GM21723 (cell line): ENCODE measurements around the gene CEMIP.

ENCODE experiments used
- ATAC-seq: cut with Tn5 transposase; IDR thresholded peaks from one replicate; pipeline ENCODE4 v1.9.1; 2021; ENCODE audit warnings: mild to moderate bottlenecking, moderate library complexity; ENCODE audit not compliant: unreplicated experiment

The CEMIP gene

DNA sequence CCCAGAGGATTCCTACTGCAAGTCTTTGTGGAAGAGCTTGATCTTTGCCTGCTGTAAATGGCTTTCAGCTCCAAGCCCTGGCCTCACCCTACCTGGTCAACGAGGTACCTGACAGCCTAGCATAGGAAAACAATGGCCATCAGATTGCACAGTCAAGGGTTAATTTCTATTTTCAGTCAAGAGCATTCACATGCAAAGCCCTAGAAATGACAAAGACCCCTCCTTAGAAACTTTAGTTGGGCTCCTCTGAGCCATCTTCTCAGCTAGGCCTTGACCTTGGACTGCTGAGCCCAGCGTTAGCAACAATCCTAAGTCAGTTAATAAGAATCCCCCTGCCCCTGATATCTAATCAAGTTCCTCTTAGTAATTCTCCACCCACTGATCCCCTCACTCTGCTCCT is 192.0 kb downstream of the CEMIP start:
- ATAC-seq = no peak

GRCh38 chr15:80972276-80972675 is 193.1 kb downstream of the CEMIP start:
- no peak for ATAC-seq

DNA sequence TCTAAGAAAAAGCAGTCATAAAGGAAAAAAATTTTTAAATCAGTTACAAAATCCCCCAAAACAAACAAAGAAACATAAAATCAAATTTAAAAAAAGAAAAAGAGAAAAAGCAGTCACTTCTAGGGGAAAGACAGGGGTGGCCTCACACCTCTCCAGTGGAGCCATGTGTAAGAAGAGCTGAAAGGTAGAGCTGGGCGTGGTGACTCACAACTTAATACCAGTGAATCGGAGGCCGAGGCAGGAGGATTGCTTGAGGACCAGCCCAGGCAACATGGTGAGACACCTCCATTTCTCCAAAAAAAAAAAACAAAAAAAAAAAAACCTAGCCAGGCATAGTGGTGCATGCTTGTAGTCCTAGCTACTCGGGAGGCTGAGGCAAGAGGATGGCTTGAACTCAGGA is 195.7 kb downstream of the CEMIP start:
- no peak for ATAC-seq

- ATAC-seq = no peak
These were observed 197.7 kb downstream of the CEMIP start for GRCh38 chr15:80976851-80977250.

- ATAC-seq = no peak
These were observed 198.5 kb downstream of the CEMIP start for GRCh38 chr15:80977627-80978036.

GRCh38 chr15:80978685-80979329 is 199.6 kb downstream of the CEMIP start:
- no peak for ATAC-seq

DNA sequence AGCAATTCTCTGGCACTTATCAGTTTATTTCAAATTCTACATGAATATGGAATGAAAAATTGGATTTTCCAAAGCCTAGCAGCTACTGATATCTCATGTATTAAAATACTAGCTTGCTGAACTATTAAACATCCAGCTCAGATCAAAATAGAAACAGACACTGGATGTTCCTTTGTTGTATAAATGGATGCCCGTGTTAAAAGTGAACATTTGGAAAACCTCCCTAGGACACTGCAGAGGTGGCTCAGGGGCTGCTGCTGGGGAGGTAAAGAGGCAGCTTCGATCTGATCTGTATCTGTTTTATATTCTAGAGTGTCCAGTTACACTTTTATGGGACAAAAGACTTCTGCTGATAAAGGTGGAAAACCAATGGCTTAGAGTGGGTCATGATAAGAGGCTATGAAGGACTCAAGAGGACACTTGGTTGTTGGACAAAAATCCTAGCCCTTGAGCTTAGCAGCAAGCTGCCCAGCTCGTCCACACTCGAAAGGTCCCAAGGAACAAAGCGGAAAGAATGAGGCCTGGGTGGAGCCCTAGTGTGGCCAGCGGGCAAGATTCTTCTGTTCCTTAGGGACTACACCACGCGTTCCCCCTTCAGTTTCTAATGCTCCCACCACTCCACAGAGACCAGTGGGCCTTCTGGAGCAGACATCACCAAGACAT is 200.5 kb downstream of the CEMIP start:
- ATAC-seq = no peak

- no peak for ATAC-seq
These were observed 203.0 kb downstream of the CEMIP start for GRCh38 chr15:80982205-80982604.

GRCh38 chr15:80982839-80983238 is 203.7 kb downstream of the CEMIP start:
- ATAC-seq = no peak

GRCh38 chr15:80984856-80985255 is 205.7 kb downstream of the CEMIP start:
- ATAC-seq = no peak

DNA sequence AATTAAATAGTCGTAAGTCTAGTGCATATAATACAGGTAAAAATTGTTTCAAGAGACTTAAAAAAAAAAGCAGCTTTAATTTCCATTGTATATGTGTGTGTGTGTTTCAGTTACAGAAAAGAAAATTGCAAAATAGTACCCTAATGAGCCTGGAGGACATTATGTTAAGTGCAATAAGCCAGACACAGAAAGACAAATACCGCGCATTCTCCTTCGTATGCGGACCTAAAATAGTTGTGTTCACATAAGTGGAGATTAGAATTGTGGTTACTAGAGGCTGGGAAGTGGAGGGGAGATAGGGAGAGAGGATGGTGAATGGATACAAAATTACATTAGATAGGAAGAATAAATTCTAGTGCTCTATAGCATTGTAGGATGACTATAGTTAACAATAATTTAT is 206.8 kb downstream of the CEMIP start:
- no peak for ATAC-seq

GRCh38 chr15:80986487-80986886 is 207.3 kb downstream of the CEMIP start:
- no peak for ATAC-seq

DNA sequence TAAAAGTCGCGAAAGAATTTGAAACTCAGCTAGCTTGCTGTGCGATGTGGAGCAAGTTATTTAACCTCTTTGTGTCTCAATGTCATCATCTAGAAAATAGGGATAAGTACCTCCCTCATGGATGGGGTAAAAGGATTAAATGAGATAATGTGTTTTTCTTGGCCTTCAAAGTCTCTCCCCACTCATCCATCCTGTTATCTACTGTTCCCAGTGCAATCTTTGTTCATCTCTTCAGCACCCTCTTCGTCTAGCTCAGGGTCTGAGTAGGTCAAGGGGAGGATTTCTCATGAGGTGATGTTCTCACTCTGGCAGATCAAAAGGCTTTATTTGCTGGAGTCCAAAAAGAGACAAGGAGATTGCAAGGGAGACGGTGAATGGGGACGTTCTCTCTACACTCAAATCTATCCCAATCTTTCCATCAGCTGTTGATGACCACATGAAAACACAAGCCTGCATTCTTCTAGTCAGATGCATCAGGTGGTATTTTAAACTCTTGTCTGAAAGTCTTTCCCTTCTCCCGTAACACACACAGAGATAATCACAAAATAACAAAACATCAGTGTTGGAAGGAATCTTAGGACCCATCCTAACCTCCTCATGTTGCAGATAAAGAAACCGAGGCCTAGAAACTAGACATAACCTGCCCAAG is 209.1 kb downstream of the CEMIP start:
- ATAC-seq = no peak

DNA sequence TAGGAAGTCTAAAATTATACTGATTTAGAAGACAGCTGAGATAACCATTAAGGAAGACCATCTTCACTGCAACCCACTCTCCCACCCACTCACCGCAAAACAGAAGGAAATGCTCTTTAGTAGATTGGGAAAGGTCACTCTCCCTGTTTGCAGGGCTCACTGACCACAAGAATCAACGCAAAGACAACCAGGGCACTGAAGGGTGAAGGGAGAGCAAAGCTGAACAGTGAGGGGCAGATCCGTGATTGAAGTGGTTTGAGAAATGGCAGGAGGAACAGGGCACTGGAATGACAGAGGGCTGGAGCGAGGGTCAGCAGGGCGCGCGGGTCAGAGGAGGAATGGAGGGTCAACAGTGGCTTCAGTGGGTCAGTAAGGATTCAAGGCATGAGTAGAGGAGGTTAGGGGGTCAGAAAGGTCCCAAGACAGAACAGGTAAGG is 209.9 kb downstream of the CEMIP start:
- peak; percentile 2 for ATAC-seq

DNA sequence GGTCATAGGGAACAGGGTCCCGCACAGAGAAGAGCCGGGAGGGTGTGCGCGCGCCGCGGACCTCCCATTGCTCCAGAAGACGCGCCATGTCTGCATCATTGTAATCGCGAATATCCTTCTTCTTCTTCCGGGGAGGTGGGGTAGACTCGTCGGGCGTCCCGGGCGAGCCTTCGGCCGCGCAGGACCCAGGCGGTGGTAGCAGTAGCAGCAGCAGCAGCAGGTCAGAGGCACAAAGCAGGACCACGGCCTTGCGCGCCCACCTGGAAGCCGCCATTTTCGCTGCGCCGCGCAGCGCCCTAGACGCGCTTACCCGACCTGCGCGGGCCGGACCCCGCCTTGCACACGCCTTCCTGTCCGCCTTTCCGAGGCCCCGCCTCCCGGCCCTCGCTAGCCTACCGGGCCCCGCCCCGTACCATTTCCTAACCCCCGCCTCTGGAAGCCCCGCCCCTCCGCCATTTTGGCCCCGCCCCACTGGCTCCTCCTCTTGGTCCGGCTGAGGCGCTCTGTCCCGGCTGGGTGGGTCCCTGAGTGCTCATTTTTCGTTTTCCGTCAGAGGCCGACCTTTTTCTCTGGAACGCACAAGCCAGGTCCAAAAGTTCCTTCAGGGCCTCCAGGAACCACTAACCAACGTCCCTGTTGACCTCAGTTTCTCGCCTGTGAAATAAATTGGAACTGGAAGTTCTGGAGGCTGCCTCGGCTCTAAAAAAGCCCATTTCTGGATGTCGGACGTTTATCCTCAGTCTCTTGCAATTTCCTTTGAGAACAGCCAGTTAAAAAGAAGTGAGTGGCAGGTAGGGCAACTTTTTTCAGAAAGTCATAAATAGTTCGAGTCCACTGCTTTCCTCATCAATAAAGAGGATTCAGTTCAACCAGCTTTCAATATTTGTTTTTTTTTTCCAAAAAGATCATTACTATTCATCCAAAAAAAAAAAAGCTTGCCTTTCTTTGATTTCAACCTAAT is 210.6 kb downstream of the CEMIP start, which contains the start of gene MESD:
MESD (minus strand) TSS at position 302 of the 961 bp plus-strand sequence; CDS start at position 274, 28 bp downstream.
- ATAC-seq = peak; percentile 96

DNA sequence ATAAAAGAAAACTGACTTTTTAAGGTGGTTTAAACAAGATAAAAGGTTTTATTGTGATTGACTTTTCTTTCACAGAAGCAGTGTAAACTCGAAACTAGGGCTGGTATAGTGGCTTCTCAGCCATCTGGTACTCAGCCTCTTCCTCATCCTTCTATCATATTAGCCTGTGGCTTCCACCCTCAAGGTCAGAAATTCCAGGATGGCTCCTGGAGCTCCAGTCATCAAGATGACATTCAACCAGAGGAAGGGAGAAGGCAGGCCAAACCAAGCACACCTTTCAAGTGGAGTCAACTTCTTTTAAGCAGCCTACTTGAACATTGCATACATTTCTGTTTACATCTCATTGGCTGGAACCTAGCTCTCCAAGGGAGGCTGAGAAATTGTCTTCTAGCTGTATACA is 211.8 kb downstream of the CEMIP start:
- no peak for ATAC-seq

DNA sequence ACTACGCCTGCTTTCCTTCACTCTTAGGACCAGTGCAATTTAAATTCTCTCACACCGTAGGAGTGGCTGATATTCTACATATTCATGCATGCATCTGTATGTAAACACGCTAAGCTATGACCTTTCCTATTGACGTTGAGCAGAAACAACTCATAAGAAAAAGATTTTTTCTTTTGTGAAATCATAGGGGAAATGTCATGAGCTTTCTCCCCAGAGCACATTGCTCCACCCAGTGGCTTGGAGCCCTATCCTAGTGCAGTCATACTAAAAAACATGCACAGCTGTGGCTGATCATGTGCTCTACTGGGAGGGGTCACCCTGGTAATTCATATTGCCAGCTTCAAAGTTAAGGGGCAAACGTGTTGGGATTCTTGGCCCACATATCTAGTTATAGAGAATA is 212.3 kb downstream of the CEMIP start:
- no peak for ATAC-seq

DNA sequence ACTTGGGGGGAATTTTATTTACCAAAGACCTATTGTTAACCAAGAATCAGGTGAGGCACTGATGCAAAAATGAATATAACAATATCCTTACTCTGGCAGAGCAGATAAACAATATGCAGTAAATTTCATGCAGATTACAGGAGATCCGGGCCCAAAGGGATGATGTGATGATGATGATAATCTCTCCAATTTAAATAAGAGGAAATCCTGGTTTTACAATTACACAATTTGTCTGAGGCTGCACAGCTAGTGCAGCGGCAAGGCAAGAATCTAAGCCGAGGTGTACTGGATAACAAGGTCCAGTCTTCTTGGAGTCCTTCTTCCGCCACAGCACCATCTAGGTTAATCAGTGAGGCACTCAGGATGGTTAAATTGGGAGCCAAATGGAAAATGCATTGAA is 212.8 kb downstream of the CEMIP start:
- ATAC-seq = no peak

DNA sequence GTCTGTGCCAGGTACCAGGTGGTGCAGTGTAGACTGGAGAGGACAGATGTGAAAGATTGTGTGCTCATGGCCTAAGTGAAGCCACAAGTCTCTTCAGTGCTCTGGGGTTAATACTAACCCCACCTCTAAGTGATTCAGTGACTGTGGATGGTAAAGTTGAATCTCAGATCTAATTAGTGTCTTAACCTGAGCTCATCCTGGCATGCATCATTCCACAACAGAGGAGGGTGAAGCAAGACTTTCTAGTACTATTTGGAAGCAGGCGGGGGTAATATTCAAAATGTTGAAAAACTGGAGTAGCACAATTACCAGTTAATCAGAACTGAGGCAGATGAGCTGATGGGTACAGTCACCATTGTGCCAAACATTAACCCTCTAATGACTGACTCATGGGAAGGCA is 213.3 kb downstream of the CEMIP start:
- no peak for ATAC-seq

GRCh38 chr15:80996247-80996646 is 217.1 kb downstream of the CEMIP start:
- no peak for ATAC-seq

- ATAC-seq = no peak
These were observed 218.5 kb downstream of the CEMIP start for GRCh38 chr15:80997692-80998091.
